CD14-positive monocyte (primary cell): Measurements from ENCODE around the gene SCN5A. TPM values are rescaled to one million over a fixed set of nuclear protein-coding genes. Genes with fewer than 3 reads are reported as not detected.

Source experiments
- DNase-seq, 3 donors: peaks; one replicate each; pipeline ENCODE4 v3.0.0-alpha.2; 2011 to 2022
- H2AFZ ChIP-seq: 2 replicates; pipeline ENCODE4 v1.6.0; 2012; ENCODE audit warnings: mild to moderate bottlenecking, low read depth, low read length, inconsistent platforms; ENCODE audit not compliant: insufficient read depth, poor library complexity, severe bottlenecking
- H3K27ac ChIP-seq, 2 donors: 1 replicate in 1 of 2; 2 replicates in 1 of 2; pipeline ENCODE4 v1.5.1; 2012 to 2013; ENCODE audit warnings: low read length in 2 of 2, control low read depth in 1 of 2, inconsistent platforms in 1 of 2, low read depth in 1 of 2, mild to moderate bottlenecking in 1 of 2
- H3K27me3 ChIP-seq, 2 donors: one replicate each; pipeline versions ENCODE4 v1.6.0 to v1.6.1; 2011 to 2013; ENCODE audit warnings: low read length in 2 of 2; ENCODE audit not compliant: control insufficient read depth in 2 of 2, insufficient read depth in 2 of 2
- H3K36me3 ChIP-seq, 2 donors: replicated peaks in 1 of 2; 1 replicate in 1 of 2; 2 replicates in 1 of 2; pipeline versions ENCODE4 v1.5.1 to v1.6.1; 2012 to 2013; ENCODE audit warnings: low read length in 2 of 2, control low read depth in 1 of 2, inconsistent platforms in 1 of 2, mild to moderate bottlenecking in 1 of 2; ENCODE audit not compliant: insufficient read depth in 2 of 2, control insufficient read depth in 1 of 2
- H3K4me1 ChIP-seq, 2 donors: 1 replicate in 1 of 2; 2 replicates in 1 of 2; pipeline versions ENCODE4 v1.5.1 to v1.6.1; 2012 to 2013; ENCODE audit warnings: low read length in 2 of 2, control low read depth in 1 of 2, inconsistent platforms in 1 of 2, mild to moderate bottlenecking in 1 of 2, moderate library complexity in 1 of 2; ENCODE audit not compliant: insufficient read depth in 2 of 2, control insufficient read depth in 1 of 2
- H3K4me2 ChIP-seq: replicated peaks from 2 replicates; pipeline ENCODE3; 2012; ENCODE audit warnings: low read length, moderate library complexity, mild to moderate bottlenecking; ENCODE audit not compliant: poor library complexity, severe bottlenecking; ENCODE audit errors: extremely low read depth
- H3K4me3 ChIP-seq, 3 experiments: fragments of 200-600 bp in 1 of 3; sonication (generic) in 1 of 3; replicated peaks in 1 of 3; 1 replicate in 2 of 3; 2 replicates in 1 of 3; pipeline ENCODE4 v1.5.1; 2011 to 2013; ENCODE audit warnings: low read length in 3 of 3, mild to moderate bottlenecking in 3 of 3, control low read depth in 2 of 3, low read depth in 2 of 3, inconsistent platforms in 1 of 3, moderate library complexity in 1 of 3
- H3K79me2 ChIP-seq: 2 replicates; pipeline ENCODE4 v1.6.0; 2012; ENCODE audit warnings: mild to moderate bottlenecking, control low read depth, inconsistent platforms, low read length, moderate library complexity; ENCODE audit not compliant: insufficient read depth
- H3K9ac ChIP-seq: 2 replicates; pipeline ENCODE4 v1.6.0; 2017; ENCODE audit warnings: low read length, mild to moderate bottlenecking; ENCODE audit not compliant: insufficient read depth, poor library complexity, severe bottlenecking
- H3K9me3 ChIP-seq, 2 donors: replicated peaks in 1 of 2; 1 replicate in 1 of 2; 2 replicates in 1 of 2; pipeline versions ENCODE4 v1.5.1 to v1.6.1; 2012 to 2013; ENCODE audit warnings: low read length in 2 of 2, control low read depth in 1 of 2; ENCODE audit not compliant: control insufficient read depth in 1 of 2, insufficient read depth in 1 of 2
- H4K20me1 ChIP-seq: 2 replicates; pipeline ENCODE4 v1.6.0; 2012; ENCODE audit warnings: mild to moderate bottlenecking, low read length, control low read depth, moderate library complexity; ENCODE audit not compliant: insufficient read depth
- H3K27ac Mint-ChIP-seq, 7 donors: one replicate each; pipeline ENCODE4 v1.8.0; 2020; ENCODE audit warnings: mild to moderate bottlenecking in 7 of 7, mixed read lengths in 7 of 7, moderate library complexity in 6 of 7, inconsistent platforms in 2 of 7
- H3K27me3 Mint-ChIP-seq, 3 donors: one replicate each; pipeline ENCODE4 v1.8.0; 2021 to 2022; ENCODE audit warnings: low read depth in 3 of 3, mild to moderate bottlenecking in 3 of 3, mixed read lengths in 3 of 3, moderate library complexity in 3 of 3, inconsistent platforms in 1 of 3
- H3K36me3 Mint-ChIP-seq, 2 donors: one replicate each; pipeline ENCODE4 v1.8.0; 2020; ENCODE audit warnings: mixed read lengths in 2 of 2, inconsistent platforms in 1 of 2, mild to moderate bottlenecking in 1 of 2
- H3K4me1 Mint-ChIP-seq: one replicate; pipeline ENCODE4 v1.8.0; 2020; ENCODE audit warnings: mild to moderate bottlenecking, mixed read lengths
- H3K4me3 Mint-ChIP-seq, 2 donors: one replicate each; pipeline ENCODE4 v1.8.0; 2020; ENCODE audit warnings: mild to moderate bottlenecking in 2 of 2, mixed read lengths in 2 of 2, moderate library complexity in 1 of 2
- H3K9me3 Mint-ChIP-seq, 7 donors: one replicate each; pipeline ENCODE4 v1.8.0; 2020 to 2022; ENCODE audit warnings: mixed read lengths in 7 of 7, mild to moderate bottlenecking in 6 of 7, moderate library complexity in 6 of 7, inconsistent platforms in 2 of 7
- WGBS: methylation state at CpG from one replicate; pipeline ENCODE4 v1.1.5; 2013; ENCODE audit warnings: missing lambda C conversion rate; ENCODE audit not compliant: insufficient coverage; 5-methylcytosine and 5-hydroxymethylcytosine counted together
- intact Hi-C, 2 donors: fragments of 100-400 bp; cut with micrococcal nuclease; formaldehyde crosslinking; loops; one replicate each; pipeline versions ENCODE4 v1.15.0 to v1.15.1; 2023
- polyA plus RNA-seq, 3 donors: library from polyadenylated mRNA; depleted of rRNA in 1 of 3; unstranded in 2 of 3; stranded (reverse) in 1 of 3; fragments of 300-500 nt in 2 of 3; fragments of >200 nt in 1 of 3; fragmentation: Illumina TruSeq in 2 of 3; gene quantifications; 1 replicate in 2 of 3; 2 replicates in 1 of 3; pipeline ENCODE4 v1.2.3, GENCODE V29; 2012 to 2021
- TF ChIP-seq, protein P1 (sequence below): fragments of 200-600 bp; IDR thresholded peaks from one replicate; pipeline ENCODE4 v1.8.0; 2022; ENCODE audit warnings: antibody characterized with exemption, mild to moderate bottlenecking

SCN5A gene
- polyA plus RNA-seq, 3 donors, result not detected

DNA sequence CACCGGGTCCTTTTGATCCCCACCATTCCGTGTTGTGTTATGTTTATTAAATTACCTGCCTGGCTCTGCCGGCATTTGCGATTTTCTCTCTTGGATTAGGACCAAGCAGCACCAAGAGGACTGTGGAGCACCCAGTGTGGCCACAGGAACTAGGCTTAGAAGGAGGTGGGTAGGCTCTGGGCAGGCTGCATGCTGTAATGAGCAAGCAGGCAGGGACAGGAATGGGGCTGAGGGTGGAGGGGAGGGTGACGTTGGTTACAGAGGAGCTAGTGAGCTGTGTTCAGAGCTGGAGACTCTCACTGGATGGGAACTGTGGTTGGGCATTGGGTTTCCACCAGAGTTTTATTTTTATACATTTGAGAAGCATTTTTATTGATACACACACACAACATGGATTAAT, 7.9 kb upstream of the SCN5A start:
- TF ChIP-seq, protein P1, sequence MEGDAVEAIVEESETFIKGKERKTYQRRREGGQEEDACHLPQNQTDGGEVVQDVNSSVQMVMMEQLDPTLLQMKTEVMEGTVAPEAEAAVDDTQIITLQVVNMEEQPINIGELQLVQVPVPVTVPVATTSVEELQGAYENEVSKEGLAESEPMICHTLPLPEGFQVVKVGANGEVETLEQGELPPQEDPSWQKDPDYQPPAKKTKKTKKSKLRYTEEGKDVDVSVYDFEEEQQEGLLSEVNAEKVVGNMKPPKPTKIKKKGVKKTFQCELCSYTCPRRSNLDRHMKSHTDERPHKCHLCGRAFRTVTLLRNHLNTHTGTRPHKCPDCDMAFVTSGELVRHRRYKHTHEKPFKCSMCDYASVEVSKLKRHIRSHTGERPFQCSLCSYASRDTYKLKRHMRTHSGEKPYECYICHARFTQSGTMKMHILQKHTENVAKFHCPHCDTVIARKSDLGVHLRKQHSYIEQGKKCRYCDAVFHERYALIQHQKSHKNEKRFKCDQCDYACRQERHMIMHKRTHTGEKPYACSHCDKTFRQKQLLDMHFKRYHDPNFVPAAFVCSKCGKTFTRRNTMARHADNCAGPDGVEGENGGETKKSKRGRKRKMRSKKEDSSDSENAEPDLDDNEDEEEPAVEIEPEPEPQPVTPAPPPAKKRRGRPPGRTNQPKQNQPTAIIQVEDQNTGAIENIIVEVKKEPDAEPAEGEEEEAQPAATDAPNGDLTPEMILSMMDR, result no peak
- no peak for DNase-seq
- no peak overlapping the region for H3K4me3 Mint-ChIP-seq

DNA sequence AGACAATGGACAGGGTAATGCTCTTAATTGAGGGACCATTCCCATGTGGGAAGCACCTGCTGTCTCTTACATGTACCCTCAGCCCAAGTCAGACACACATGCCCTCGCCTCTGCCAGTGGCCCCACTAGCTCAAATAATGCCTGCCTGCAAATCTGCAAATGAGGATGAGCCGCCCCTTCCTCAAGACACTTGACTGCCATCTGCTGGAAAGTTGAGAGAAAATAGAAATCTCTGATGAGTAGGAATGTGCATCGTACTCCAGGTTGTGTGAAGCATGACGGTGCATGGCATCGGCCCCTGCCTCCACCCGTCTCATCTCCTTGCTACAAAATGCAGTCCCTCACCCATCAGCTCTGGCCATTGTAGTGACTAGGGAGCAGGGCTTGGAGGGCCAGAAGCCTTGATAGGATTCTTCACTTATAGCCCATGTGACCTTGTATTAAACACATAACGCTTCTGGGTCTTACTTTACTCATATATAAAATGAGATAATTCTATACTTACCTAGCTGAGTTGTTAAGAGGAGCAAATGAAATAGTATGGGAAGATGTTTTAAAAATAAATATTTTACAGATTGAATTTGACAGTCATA, 6.3 kb upstream of the SCN5A start:
- Histone ChIP-seq H2AFZ (no peak overlapping the region), H3K27ac (no peak overlapping the region), H3K4me2 (no peak overlapping the region), H3K4me3 (no peak overlapping the region), H4K20me1 (no peaks in the 10 kb centered on the region), H3K4me1 (no peaks in the 10 kb centered on the region), H3K9ac (no peak overlapping the region), H3K27me3 (peaks cover 2 to 16% of the 10 kb centered on the region in 2 donors), H3K79me2 (no peaks in the 10 kb centered on the region), H3K36me3 (no peaks in the 10 kb centered on the region), H3K9me3 (no peaks in the 10 kb centered on the region)
- Mint-ChIP-seq H3K4me3 (no peak overlapping the region), H3K9me3 (peaks cover 0 to 6% (median 3%) of the 10 kb centered on the region in 7 donors), H3K4me1 (peaks cover 3% of the 10 kb centered on the region), H3K27me3 (peaks cover 22 to 34% (median 25%) of the 10 kb centered on the region in 3 donors), H3K27ac (no peak overlapping the region), H3K36me3 (no peaks in the 10 kb centered on the region)
- intact Hi-C loops, result no loop called here
- TF ChIP-seq, protein P1, result peak; percentile 38
- no peak for DNase-seq
- no CpG with 5 or more reads among the region's 7 CpGs for WGBS

More for the DNA sequence above, 7.9 kb upstream of the SCN5A start:
- Histone ChIP-seq H3K27me3 (peaks cover 0 to 7% of the 10 kb centered on the region in 2 donors), H2AFZ (no peak overlapping the region), H3K79me2 (no peaks in the 10 kb centered on the region), H3K9me3 (peaks cover 7 to 11% of the 10 kb centered on the region in 2 donors), H4K20me1 (no peaks in the 10 kb centered on the region), H3K27ac (no peak overlapping the region), H3K4me3 (no peak overlapping the region), H3K36me3 (no peaks in the 10 kb centered on the region), H3K4me1 (no peaks in the 10 kb centered on the region), H3K9ac (no peak overlapping the region), H3K4me2 (no peak overlapping the region)
- no peaks in the 10 kb centered on the region for H3K4me1 Mint-ChIP-seq
- H3K36me3 Mint-ChIP-seq, result no peaks in the 10 kb centered on the region
- 61% methylated on average over 3 of the region's 5 CpGs for WGBS
- H3K27ac Mint-ChIP-seq, result no peak overlapping the region
- peaks cover 16 to 29% (median 17%) of the 10 kb centered on the region in 3 donors for H3K27me3 Mint-ChIP-seq
- intact Hi-C loops, result no loop called here
- H3K9me3 Mint-ChIP-seq, result peaks cover 6 to 21% (median 17%) of the 10 kb centered on the region in 7 donors
